ENCODE data around the gene SKIC8. TPM values are rescaled to one million over a fixed set of nuclear protein-coding genes. Genes with fewer than 3 reads are reported as not detected.

SKIC8 gene
- total RNA-seq, 1 experiment from 2014 or later, result 44.5 TPM

DNA sequence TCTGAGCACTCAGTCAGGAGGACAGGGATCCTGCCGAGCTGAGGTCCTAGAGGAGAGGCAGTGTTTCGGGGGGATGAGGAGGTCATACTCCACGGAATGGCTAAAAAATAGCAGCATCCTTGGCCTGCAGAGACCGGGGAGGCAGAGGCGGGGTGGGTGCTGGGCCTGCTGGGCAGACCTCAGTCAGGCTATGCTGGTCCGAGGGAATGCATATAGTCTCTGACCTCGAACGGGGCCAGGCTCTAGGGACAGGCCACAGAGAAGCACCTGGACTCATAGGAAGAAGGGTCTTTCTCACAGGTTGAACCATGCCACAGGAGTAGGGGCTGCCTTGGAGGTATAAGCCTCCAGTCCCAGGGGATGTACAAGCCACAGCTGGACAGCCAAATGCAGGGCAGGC is 14.0 kb upstream of the SKIC8 start:
- H3K9me3 ChIP-seq (ENCODE audit: insufficient read depth, low read depth), result no peaks in the 10 kb centered on the region
- no peak overlapping the region for H3K4me3 ChIP-seq
- no peaks in the 10 kb centered on the region for H3K4me1 ChIP-seq (replicated peaks; ENCODE audit: insufficient read depth)
- no peak for TF ChIP-seq EZH2 (IDR thresholded peaks at IDR 0.05; ENCODE audit: low read depth)
- TF ChIP-seq, protein P1, sequence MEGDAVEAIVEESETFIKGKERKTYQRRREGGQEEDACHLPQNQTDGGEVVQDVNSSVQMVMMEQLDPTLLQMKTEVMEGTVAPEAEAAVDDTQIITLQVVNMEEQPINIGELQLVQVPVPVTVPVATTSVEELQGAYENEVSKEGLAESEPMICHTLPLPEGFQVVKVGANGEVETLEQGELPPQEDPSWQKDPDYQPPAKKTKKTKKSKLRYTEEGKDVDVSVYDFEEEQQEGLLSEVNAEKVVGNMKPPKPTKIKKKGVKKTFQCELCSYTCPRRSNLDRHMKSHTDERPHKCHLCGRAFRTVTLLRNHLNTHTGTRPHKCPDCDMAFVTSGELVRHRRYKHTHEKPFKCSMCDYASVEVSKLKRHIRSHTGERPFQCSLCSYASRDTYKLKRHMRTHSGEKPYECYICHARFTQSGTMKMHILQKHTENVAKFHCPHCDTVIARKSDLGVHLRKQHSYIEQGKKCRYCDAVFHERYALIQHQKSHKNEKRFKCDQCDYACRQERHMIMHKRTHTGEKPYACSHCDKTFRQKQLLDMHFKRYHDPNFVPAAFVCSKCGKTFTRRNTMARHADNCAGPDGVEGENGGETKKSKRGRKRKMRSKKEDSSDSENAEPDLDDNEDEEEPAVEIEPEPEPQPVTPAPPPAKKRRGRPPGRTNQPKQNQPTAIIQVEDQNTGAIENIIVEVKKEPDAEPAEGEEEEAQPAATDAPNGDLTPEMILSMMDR (conservative IDR thresholded peaks at IDR 0.05), result no peak
- H3K27ac ChIP-seq, result no peak overlapping the region
- BruUV-seq (replicated peaks), result no TSS peak
- no peaks in the 10 kb centered on the region for H3K79me2 ChIP-seq (ENCODE audit: low read depth)
- intact Hi-C loops (cut with micrococcal nuclease; ENCODE audit: unreplicated experiment), result loop anchor here (10.0 kb wide), 1 partner anchor 391 kb away; no protein-coding TSS in a partner anchor
- ChIA-PET POLR2A (ENCODE audit: unreplicated experiment) (no interaction called here), CTCF (no interaction called here)
- no peak overlapping the region for H2AFZ ChIP-seq
- no peaks in the 10 kb centered on the region for H3K36me3 ChIP-seq (ENCODE audit: low read depth)
- no peak overlapping the region for H3K4me2 ChIP-seq
- H4K20me1 ChIP-seq (ENCODE audit: insufficient read depth), result no peaks in the 10 kb centered on the region
- H3K27me3 ChIP-seq (ENCODE audit: insufficient read depth, low read depth), result no peaks in the 10 kb centered on the region
- no peaks in the 10 kb centered on the region for H3K9me2 ChIP-seq (ENCODE audit: insufficient read depth)
- DNase-seq, result no peak
- H3F3A ChIP-seq (ENCODE audit: insufficient read depth, low read depth), result peaks cover 3% of the 10 kb centered on the region; the same call in 1 of the 2 replicates

DNA sequence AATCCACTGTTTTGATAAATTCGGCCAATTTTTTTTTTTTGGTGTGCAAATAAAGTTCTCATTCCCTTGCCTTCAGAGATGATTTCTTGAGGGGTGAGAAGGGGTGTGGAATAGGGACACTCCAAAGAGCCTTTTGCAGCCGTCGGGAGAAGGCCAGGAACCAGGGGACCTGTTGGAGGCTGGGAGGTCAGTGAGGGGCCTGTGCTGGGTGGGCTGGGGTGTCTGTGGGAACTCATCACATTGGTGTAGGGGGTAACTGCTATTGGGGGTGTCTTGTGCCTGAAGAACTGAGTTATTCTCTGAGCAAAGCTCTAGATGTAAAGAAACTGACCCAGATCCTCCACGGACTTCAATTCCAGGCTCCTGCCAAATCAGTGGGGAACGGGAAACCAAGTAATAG is 13.5 kb upstream of the SKIC8 start:
- intact Hi-C loops (cut with micrococcal nuclease; ENCODE audit: unreplicated experiment), result loop anchor here (10.0 kb wide), 1 partner anchor 392 kb away; no protein-coding TSS in a partner anchor
- Histone ChIP-seq H4K20me1 (ENCODE audit: insufficient read depth) (no peaks in the 10 kb centered on the region), H3K9me3 (ENCODE audit: insufficient read depth, low read depth) (no peaks in the 10 kb centered on the region), H3K4me2 (no peak overlapping the region), H2AFZ (no peak overlapping the region), H3K4me3 (no peak overlapping the region), H3F3A (ENCODE audit: insufficient read depth, low read depth) (peaks cover 3% of the 10 kb centered on the region; the same call in 1 of the 2 replicates), H3K36me3 (ENCODE audit: low read depth) (no peaks in the 10 kb centered on the region), H3K27ac (no peak overlapping the region), H3K79me2 (ENCODE audit: low read depth) (no peaks in the 10 kb centered on the region), H3K9me2 (ENCODE audit: insufficient read depth) (no peaks in the 10 kb centered on the region), H3K4me1 (replicated peaks; ENCODE audit: insufficient read depth) (no peaks in the 10 kb centered on the region), H3K27me3 (ENCODE audit: insufficient read depth, low read depth) (no peaks in the 10 kb centered on the region)
- BruUV-seq (replicated peaks), result no TSS peak
- ChIA-PET CTCF (no interaction called here), POLR2A (ENCODE audit: unreplicated experiment) (no interaction called here)
- no peak for DNase-seq
- TF ChIP-seq EZH2 (IDR thresholded peaks at IDR 0.05; ENCODE audit: low read depth), result no peak
- TF ChIP-seq, protein P1 (conservative IDR thresholded peaks at IDR 0.05), result no peak

DNA sequence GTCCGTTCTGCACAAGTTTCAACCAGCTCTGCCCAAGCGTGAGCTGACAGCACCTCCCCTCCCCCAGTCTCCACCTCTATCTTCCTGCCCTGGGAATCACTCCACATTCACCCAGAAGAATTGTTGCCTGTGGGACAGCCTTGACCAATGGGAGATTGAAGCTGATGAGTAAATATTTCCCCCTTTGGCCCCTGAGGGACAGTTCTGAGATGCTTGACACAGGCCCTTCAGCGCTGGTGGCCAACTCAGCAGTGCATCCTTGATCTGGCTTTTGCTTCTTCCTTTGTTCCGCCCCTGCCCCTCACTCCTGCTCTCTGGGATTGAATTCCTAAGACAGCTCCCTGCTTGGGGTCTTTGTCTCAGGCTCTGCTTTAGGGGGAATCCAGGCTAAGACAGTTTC is 13.1 kb upstream of the SKIC8 start:
- no peak for DNase-seq
- Histone ChIP-seq H3K27ac (no peak overlapping the region), H3K9me2 (ENCODE audit: insufficient read depth) (no peaks in the 10 kb centered on the region), H3K4me2 (no peak overlapping the region), H3K4me1 (replicated peaks; ENCODE audit: insufficient read depth) (peaks cover 1% of the 10 kb centered on the region; the same call in 1 of the 2 replicates), H3K36me3 (ENCODE audit: low read depth) (no peaks in the 10 kb centered on the region), H3K79me2 (ENCODE audit: low read depth) (no peaks in the 10 kb centered on the region), H3K4me3 (no peak overlapping the region), H3K9me3 (ENCODE audit: insufficient read depth, low read depth) (no peaks in the 10 kb centered on the region), H4K20me1 (ENCODE audit: insufficient read depth) (no peaks in the 10 kb centered on the region), H2AFZ (no peak overlapping the region), H3K27me3 (ENCODE audit: insufficient read depth, low read depth) (no peaks in the 10 kb centered on the region), H3F3A (ENCODE audit: insufficient read depth, low read depth) (peaks cover 3% of the 10 kb centered on the region; the same call in 1 of the 2 replicates)
- no peak for TF ChIP-seq EZH2 (IDR thresholded peaks at IDR 0.05; ENCODE audit: low read depth)
- TF ChIP-seq, protein P1 (conservative IDR thresholded peaks at IDR 0.05), result no peak
- POLR2A ChIA-PET (ENCODE audit: unreplicated experiment), result no interaction called here
- CTCF ChIA-PET, result no interaction called here
- no TSS peak for BruUV-seq (replicated peaks)
- intact Hi-C loops (cut with micrococcal nuclease; ENCODE audit: unreplicated experiment), result loop anchor here (10.0 kb wide), 1 partner anchor 392 kb away; no protein-coding TSS in a partner anchor
